NCI-H2029 treated with DMSO at 0.1 percent for 48 hours (cell line): Measurements from ENCODE around the gene ACOX3.
"Not testable (repeated sequence)": the region's sequence is repeated elsewhere in the genome, so short reads cannot be mapped to it uniquely, and the experiment has no call there.

ENCODE experiments used
- DNase-seq: peaks from one replicate; lab custom pipeline; 2025; lab: John Stamatoyannopoulos, UW

Gene ACOX3

GRCh38 chr4:8440492-8441311 is at the start of gene ACOX3, which contains the start of gene TRMT44:
ACOX3 (minus strand) TSS chr4:8440723; CDS start chr4:8416521, 24,202 bp downstream.
TRMT44 (plus strand) TSS chr4:8440777; CDS start chr4:8440823, 46 bp downstream.
- DNase-seq: peak; percentile 49

- DNase-seq: no peak
Observed at GRCh38 chr4:8488791-8489369, 48.4 kb upstream of the ACOX3 start.

- DNase-seq: not testable (repeated sequence)
Observed at GRCh38 chr4:8486643-8487042, 46.1 kb upstream of the ACOX3 start.

GRCh38 chr4:8480221-8480620 is 39.7 kb upstream of the ACOX3 start:
- DNase-seq: no peak

GRCh38 chr4:8478801-8479744 is 38.5 kb upstream of the ACOX3 start:
- no peak for DNase-seq

GRCh38 chr4:8478371-8478770 is 37.8 kb upstream of the ACOX3 start:
- DNase-seq: no peak

GRCh38 chr4:8477676-8478075 is 37.2 kb upstream of the ACOX3 start:
- DNase-seq: no peak

- DNase-seq: no peak
Observed at GRCh38 chr4:8477095-8477635, 36.6 kb upstream of the ACOX3 start.

GRCh38 chr4:8475751-8476575 is 35.4 kb upstream of the ACOX3 start:
- no peak for DNase-seq

GRCh38 chr4:8474856-8475255 is 34.3 kb upstream of the ACOX3 start:
- DNase-seq: no peak

GRCh38 chr4:8473920-8474590 is 33.5 kb upstream of the ACOX3 start:
- no peak for DNase-seq

- DNase-seq: no peak
Observed at GRCh38 chr4:8473198-8473919, 32.8 kb upstream of the ACOX3 start.

GRCh38 chr4:8472689-8473197 is 32.2 kb upstream of the ACOX3 start:
- no peak for DNase-seq

- DNase-seq: no peak
Observed at GRCh38 chr4:8472158-8472688, 31.7 kb upstream of the ACOX3 start.

- no peak for DNase-seq
Observed at GRCh38 chr4:8471211-8471875, 30.8 kb upstream of the ACOX3 start.

- no peak for DNase-seq
Observed at GRCh38 chr4:8470451-8471024, 30.0 kb upstream of the ACOX3 start.

- DNase-seq: no peak
Observed at GRCh38 chr4:8469550-8469949, 29.0 kb upstream of the ACOX3 start.

GRCh38 chr4:8468746-8469535 is 28.4 kb upstream of the ACOX3 start:
- DNase-seq: no peak
